ENCODE results near the gene SMC3. TPM values are rescaled to one million over a fixed set of nuclear protein-coding genes. Genes with fewer than 3 reads are reported as not detected.

SMC3 gene
- total RNA-seq, 1 experiment from 2014 or later = 64.3 TPM

GRCh38 chr10:110613996-110614495 lies 46.6 kb downstream of the SMC3 start:
- H3K36me3 ChIP-seq (ENCODE audit: control insufficient read depth in 1 of 2, insufficient read depth in 2 of 2, low read length in 2 of 2) = no peaks in the 10 kb centered on the region
- intact Hi-C loops (cut with micrococcal nuclease) = loop anchor here (5.0 to 10.0 kb wide), 4 partner anchors 123 to 981 kb away; no protein-coding TSS in a partner anchor
- no peaks in the 10 kb centered on the region for H3K79me2 ChIP-seq (ENCODE audit: insufficient read depth, low read length)
- TF ChIP-seq CTCF (IDR thresholded peaks at IDR 0.05 in 2 of 3, conservative IDR thresholded peaks at IDR 0.05 in 1 of 3; ENCODE audit: borderline replicate concordance in 1 of 3, insufficient read depth in 1 of 3, low read depth in 2 of 3, low read length in 2 of 3) (no peak), YY1 (IDR thresholded peaks at IDR 0.05; ENCODE audit: extremely low read depth, insufficient replicate concordance, low read depth, low read length) (no peak), ELF1 (IDR thresholded peaks at IDR 0.05; ENCODE audit: borderline replicate concordance, low read depth) (no peak), REST (IDR thresholded peaks at IDR 0.05; ENCODE audit: low read depth) (no peak), MAX (IDR thresholded peaks at IDR 0.05) (no peak), CEBPB (IDR thresholded peaks at IDR 0.05; ENCODE audit: low read depth) (no peak), POLR2A (IDR thresholded peaks at IDR 0.05; ENCODE audit: borderline replicate concordance, extremely low read depth, insufficient read depth, insufficient read length) (no peak), JUND (IDR thresholded peaks at IDR 0.05) (no peak), CBX3 (IDR thresholded peaks at IDR 0.05; ENCODE audit: low read depth) (no peak), ZBTB33 (IDR thresholded peaks at IDR 0.05; ENCODE audit: extremely low read depth, insufficient replicate concordance, low read length) (no peak), TCF7L2 (IDR thresholded peaks at IDR 0.05; ENCODE audit: borderline replicate concordance, extremely low read depth, insufficient read depth, insufficient read length) (no peak), FOSL1 (IDR thresholded peaks at IDR 0.05; ENCODE audit: low read depth) (no peak), RAD21 (IDR thresholded peaks at IDR 0.05; ENCODE audit: low read depth) (no peak), EGR1 (IDR thresholded peaks at IDR 0.05; ENCODE audit: low read depth) (no peak), EZH2 (IDR thresholded peaks at IDR 0.05) (no peak), SIN3A (IDR thresholded peaks at IDR 0.05; ENCODE audit: low read depth) (no peak)
- H3K4me2 ChIP-seq (ENCODE audit: low read length) = no peak overlapping the region
- ATAC-seq (no peak), DNase-seq (ENCODE audit: low read depth, low spot score) (no peak)
- CTCF ChIA-PET = interaction anchor here (1.0 to 1.2 kb wide), 3 partner anchors 10 to 59 kb away, joined by 3 to 4 read pairs (median 3); no protein-coding TSS in a partner anchor
- peaks cover 0 to 9% of the 10 kb centered on the region in 2 experiments; a peak in 1 of 4 replicates for H3K4me1 ChIP-seq (ENCODE audit: control insufficient read depth in 1 of 2, insufficient read depth in 2 of 2, low read length in 2 of 2)
- H3K9ac ChIP-seq (ENCODE audit: low read length) = no peak overlapping the region
- H3K9me2 ChIP-seq (ENCODE audit: insufficient read depth) = no peaks in the 10 kb centered on the region
- H3K27ac ChIP-seq (ENCODE audit: low read depth, low read length) = no peak overlapping the region
- no peaks in the 10 kb centered on the region for H4K20me1 ChIP-seq (ENCODE audit: insufficient read depth)
- POLR2A ChIA-PET = no interaction called here
- no TSS peak for BruUV-seq (replicated peaks)
- no peaks in the 10 kb centered on the region for H3K9me3 ChIP-seq (ENCODE audit: control insufficient read depth in 1 of 2, insufficient read depth in 1 of 2, low read depth in 1 of 2, low read length in 2 of 2)
- H3K27me3 ChIP-seq (ENCODE audit: insufficient read depth, low read length) = 0 out of 2 replicates have a peak, but pooled peaks cover 4% of the 10 kb centered on the region
- no peak overlapping the region for H3K4me3 ChIP-seq (replicated peaks in 1 of 2; ENCODE audit: low read depth in 1 of 2, low read length in 2 of 2)
- no peak overlapping the region for H2AFZ ChIP-seq (ENCODE audit: low read depth, low read length, poor library complexity, severe bottlenecking)
- RAD21 ChIA-PET (ENCODE audit: low non-redundant PET in 1 of 2, low total read pairs in 2 of 2, uncharacterized antibody in 2 of 2, unreplicated experiment in 2 of 2) = interaction anchor here in 1 of 2 experiments (1.4 kb wide), 1 partner anchor 67 kb away, joined by 3 read pairs; no protein-coding TSS in a partner anchor

Measured in HCT116 (cell line).